ENCODE measurements around the gene DMD.

The DMD gene

DNA sequence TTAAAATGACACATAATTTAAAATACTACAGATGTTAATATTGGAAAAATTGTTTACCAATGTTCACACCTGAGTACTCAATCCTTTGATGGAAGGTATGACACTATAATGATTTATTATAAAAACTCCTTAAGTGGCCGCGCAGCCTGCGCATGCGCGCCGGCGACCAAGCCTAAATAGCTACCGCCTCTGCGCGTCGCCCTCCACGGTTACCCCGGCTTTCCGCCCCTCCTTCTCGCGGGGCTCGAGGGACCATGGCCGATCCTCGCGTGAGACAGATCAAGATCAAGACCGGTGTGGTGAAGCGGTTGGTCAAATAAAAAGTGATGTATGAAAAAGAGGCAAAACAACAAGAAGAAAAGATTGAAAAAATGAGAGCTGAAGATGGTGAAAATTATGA, 170.2 kb downstream of the DMD start:
- no peak for DNase-seq (ENCODE audit: low spot score)

GRCh38 chrX:33032700-33033099, 178.6 kb downstream of the DMD start:
- no peak for DNase-seq (ENCODE audit: low spot score)

GRCh38 chrX:33014949-33015348, 196.4 kb downstream of the DMD start:
- DNase-seq (ENCODE audit: low spot score), result no peak

DNA sequence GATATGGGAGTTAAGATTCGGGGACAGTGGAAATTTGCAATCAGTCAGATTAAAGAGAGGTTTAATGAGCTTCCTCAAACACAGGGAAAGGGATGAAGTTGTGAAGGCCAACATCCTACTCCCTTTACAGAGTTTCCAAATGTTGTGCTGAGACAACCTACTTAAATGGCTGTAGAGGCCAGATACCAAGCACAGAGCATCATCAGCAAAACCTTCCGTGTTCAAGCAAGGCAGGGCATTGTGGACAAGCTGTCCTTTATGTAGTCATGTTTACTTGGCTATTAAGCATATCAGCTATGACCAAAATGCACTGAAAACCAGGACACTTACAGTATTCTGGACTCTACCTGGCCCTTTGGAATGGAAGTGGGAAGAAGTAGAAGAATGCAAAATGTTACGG, 197.3 kb downstream of the DMD start:
- no peak for DNase-seq (ENCODE audit: low spot score)

GRCh38 chrX:33001107-33001506, 210.2 kb downstream of the DMD start:
- no peak for DNase-seq (ENCODE audit: low spot score)

GRCh38 chrX:32998776-32999175, 212.6 kb downstream of the DMD start:
- no peak for DNase-seq (ENCODE audit: low spot score)

DNA sequence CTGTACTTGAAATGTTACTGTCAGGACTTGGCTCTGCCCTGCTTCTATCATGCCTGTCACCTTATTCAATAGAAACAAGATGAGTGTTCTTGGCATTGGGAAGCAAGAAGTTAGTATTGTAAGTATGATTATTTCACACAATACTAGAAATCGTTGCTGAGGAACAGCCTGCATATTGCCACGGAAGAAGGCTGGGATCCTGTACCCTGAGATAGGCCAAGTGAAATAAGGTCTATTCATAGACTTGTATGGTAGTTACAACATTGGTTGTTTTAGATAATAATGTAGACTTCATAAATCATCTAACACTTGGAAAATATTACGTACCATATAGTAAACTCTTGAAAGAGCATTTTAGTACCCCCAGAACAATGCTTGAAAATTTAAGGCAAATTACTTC, 215.9 kb downstream of the DMD start:
- DNase-seq (ENCODE audit: low spot score), result no peak

GRCh38 chrX:32987142-32987541, 224.2 kb downstream of the DMD start:
- no peak for DNase-seq (ENCODE audit: low spot score)

DNA sequence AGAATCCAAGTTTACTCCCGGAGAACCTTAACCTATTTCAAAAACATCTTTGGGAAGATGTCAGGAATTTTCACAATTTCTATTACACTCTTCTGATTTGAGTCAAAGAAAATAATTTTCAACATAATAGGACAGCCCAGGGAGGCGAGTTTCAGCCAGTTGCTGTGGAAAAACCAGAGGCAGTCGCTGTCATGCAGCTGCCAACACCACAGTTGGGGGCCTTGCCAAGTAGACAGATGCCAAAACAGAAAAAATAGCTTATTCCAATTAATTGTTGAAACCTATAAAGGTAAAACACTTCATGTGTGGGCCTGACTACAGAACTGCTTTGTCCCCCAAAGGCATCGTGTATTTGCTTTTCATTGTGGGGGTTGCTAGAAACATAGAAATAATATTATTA, 225.8 kb downstream of the DMD start:
- DNase-seq (ENCODE audit: low spot score), result no peak

DNA sequence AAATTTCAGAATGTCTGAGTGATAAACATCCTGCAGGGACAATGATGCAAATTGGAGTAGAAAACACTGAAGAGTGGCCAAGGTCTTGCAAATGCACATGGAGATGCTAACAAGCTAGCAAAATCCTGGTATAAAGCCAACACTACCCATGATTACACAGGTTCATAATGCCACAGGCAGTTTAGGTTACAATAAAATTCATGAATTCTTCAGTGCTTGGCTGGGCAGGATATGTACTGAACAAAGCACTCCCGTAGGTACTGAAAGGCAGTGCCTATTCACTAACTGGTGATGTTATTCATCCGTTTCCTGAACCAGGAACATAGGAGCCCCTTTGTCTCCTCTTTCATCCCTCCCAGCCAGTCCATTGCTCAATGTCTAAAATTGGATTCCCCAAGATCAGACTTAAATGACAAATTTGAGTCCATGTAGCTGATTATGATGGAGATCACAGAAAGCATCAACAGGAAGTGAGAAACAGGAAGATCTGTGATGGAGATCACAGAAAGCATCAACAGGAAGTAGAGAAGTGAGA, 244.5 kb downstream of the DMD start:
- no peak for DNase-seq (ENCODE audit: low spot score)

DNA sequence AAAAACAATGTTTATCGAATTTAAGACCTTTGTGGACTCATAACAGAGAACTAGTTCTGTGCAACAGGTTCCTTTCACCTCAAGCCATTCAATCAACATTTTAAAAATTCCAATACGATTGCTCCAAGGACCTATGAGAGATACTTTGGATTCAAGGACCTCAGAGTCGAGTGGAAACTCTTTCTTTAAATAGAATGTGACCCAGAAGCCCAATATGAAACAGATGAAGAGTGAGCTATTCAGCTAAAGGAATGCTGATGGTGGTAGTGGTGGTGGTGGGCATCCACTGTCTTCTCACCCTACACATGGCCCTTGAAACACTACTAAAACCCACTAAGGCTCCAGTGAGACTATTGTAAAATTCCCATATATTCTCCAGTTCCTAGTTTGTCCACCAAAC, 257.2 kb downstream of the DMD start:
- DNase-seq (ENCODE audit: low spot score), result no peak

GRCh38 chrX:32948130-32948529, 263.2 kb downstream of the DMD start:
- DNase-seq (ENCODE audit: low spot score), result no peak

DNA sequence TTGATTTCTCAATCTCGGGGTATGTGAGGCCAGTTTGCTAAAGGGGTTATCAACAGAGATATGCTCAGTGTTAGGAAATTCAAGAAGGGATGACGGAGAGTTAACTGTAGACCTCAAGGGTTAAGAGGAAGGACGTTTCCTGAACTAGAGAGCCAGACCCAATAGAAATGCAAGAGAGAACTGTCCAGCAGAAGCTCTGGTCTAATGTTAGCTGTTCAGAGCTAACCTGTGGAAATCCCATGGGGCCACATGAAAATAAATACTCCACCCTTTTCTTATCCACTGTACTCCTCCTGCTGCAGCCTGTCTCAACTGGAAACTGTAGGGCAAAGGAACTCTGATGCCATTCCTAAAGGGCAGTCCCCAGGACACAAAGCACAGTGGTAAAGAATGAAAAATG, 274.3 kb downstream of the DMD start:
- DNase-seq (ENCODE audit: low spot score), result no peak

GRCh38 chrX:32933548-32933947, 277.8 kb downstream of the DMD start:
- no peak for DNase-seq (ENCODE audit: low spot score)

DNA sequence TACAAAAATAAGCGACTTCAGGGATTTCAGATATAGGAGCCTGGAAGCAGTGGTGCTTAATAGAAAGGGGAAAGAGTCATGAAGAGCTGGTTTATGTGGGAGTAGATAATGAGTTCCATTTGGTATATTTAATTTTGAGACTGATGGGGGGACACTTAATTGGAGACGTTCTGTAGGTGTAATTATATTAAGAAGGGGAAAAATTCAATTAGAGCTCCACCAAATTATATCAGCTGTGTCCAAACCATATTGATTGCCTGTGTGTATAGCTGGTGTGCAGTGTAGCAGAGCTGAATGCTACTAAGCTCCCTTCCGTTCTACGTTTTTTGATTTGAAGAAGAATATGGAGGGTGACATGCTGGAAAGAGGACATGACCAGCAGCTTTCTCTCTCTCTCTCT, 282.3 kb downstream of the DMD start:
- no peak for DNase-seq (ENCODE audit: low spot score)

DNA sequence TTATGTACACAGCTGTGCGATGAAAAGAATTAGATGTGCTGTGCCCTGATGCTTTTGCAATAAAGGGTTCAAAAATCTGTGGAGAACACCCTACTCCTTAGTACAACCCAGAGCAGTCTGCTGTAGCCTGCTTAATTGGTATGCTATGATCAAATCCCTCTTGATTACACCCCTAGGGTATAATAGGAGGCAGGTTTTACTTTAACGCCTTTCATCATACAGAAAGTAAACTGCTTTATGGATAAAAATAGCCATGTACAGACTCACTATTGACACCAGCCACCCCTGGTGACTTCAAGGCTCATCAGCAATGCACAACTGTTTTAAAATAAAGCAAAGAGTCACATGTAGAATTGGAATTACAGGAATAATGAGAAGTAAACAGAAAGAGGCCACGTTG, 315.3 kb downstream of the DMD start:
- DNase-seq (ENCODE audit: low spot score), result no peak

DNA sequence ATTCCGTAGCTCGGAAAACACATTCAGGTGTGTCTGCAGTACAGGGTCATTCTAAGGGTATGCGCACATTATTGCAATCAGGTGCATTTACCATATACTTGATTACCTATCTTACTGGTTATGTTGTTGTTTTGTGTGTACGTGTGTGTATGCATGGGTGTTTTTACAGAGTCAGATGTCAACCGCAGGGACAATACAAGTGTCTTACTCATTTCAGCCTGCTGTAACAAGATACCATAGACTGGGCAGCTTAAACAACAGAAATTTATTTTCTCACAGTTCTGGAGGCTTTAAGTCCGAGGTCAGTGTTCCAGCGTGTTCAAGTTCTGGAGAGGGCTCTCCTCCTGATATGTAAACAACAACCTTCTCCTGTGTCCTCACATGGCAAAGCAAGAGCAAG, 316.7 kb downstream of the DMD start:
- no peak for DNase-seq (ENCODE audit: low spot score)

DNA sequence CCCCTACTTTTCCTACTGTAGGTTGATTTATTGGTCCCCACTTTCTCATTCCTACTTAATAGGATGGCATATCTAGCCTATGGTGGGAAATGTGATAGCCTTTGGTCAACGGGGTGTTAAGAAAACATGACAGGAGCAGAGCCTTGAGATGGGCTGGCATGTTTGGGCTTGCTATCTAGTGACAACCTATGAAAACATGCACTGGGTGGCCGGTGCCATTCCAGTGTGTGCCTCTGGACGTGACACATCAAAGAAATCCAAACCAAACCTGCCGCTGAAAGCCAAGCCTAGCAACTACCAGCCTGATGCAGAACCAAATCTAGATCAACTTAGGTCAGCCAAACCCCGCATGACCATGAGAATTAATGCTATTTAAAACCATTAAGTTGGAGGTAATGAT, 317.6 kb downstream of the DMD start:
- no peak for DNase-seq (ENCODE audit: low spot score)

DNA sequence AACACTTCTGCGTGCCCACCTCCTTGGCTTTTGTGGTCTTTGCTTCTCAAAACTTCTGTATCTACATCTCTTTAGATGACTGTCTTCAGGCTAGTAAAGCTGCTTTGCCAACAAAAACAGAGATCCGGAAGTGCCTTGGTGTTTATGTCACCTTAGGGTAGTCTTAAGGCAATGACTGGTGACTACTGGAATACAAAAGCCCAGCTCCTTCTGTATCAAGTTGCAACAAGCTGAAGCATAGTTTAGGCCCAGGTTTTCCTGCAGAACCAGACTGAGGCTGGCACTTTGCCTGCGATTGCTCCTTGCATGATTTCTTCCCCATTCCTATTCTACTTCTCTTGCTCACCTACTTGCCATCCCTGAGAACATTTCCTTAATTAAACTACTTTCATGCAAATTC, 333.8 kb downstream of the DMD start:
- DNase-seq (ENCODE audit: low spot score), result no peak

GRCh38 chrX:32874839-32875238, 336.5 kb downstream of the DMD start:
- DNase-seq (ENCODE audit: low spot score), result no peak

DNA sequence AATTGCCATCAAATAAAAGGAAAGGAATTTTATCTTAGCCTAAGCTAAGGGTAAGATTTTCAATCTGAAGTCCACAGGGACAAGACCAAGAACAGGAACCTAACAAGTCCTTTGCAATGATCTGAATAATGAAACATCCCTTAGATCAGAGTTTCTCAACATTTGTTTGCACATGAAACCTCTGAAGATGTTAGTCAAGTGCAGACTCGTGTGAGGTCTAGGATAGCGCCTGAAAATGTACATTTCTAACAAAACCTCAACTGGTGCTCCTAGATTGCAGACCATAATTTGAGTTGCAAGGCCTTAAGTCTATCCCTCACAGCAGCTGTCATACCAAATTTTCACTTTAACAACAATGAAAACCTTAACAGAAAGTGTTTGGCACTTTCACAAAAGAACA, 337.6 kb downstream of the DMD start:
- no peak for DNase-seq (ENCODE audit: low spot score)

DNA sequence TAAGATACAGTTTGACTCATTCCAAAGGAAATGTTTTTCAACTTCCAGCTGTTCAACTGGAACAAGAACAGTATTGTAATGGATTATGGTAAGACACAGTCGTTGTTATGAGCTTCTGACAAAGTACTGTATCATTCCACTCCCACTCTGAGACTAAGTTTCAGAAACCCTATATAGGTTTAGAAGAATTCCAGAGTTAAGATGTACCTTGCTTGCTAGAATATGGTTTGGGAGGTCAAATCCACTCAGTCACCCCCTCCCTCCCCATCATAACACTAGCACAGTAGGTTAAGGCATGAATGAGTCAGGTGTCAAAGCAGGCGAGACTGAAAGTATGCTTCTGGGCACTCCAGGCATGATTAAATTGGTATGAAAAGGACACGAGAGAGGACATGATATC, 339.7 kb downstream of the DMD start:
- no peak for DNase-seq (ENCODE audit: low spot score)

DNA sequence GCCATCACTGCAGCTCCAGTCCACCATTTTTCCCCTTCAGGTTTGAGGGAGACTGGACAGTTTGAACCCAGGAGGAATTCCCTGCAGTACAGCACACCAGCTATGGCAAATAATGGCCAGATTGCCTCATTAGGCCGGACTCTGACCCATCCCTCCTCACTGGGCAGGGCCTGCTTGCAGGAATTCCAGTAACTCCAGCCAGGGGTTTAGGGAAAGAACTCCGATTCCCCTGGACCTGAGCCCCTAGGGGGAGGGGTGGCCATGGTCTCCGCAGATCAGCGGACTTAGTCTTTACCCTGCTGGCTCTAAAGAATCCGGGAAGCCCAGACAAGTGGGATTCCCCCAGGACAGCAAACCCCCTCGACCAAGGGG, 342.8 kb downstream of the DMD start:
- DNase-seq (ENCODE audit: low spot score), result no peak

DNA sequence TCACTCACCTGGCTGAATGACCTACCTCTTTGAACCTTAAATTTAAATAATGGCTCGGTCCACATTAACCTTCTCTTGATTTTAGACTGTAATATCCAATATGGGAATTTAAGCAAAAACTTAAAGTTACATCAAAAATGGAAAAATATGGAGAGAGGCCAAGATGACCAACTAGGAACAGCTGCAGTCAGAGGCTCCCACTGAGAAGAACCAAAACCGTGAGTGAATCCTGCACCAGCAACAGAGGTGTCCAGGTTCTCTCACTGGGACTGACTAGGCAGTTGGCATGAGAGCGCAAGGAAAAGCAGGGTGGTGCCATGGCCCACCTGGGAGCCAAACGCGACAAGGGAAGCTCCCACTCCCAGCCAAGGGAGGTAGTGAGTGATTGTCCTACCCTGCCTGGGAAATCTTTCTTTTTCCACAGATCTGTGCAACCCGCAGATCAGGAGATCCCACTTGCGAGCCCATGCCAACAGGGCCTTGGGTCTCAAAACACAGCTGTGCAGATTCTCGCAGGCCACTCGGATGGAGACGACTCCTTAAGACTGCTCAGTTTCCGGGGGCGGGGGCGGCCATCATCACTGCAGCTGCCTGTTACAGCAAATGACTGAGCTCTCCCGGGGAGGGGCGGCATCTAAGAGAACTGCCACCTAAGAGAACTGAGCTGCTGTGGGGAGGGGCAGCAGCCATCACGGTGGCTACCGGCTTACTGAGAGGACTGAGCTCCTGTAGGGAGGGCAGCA, 343.4 kb downstream of the DMD start:
- DNase-seq (ENCODE audit: low spot score), result no peak

DNA sequence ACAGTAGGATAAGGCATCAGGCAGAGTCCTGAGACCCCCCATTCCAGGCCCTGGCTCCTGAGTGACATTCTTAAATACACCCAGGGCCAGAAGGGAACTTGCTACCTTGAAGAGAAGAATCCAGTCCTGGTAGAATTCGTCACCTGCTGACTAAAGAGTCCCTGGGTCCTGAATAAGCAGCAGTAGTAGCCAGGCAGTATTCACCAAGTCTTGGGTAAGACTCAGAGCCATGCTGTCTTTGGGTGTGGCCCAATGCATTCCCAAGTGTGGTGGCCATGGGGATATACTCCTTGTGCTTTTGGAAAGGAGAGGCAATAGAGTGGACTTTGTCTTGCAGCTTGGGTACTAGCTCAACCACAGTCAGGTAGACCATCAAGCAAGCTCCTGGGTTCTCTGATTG, 359.1 kb downstream of the DMD start:
- DNase-seq (ENCODE audit: low spot score), result no peak

Measured in hematopoietic multipotent progenitor cell treated with erythropoietin and hydrocortisone succinate and interleukin-3 and kit ligand, for 15 days (in vitro differentiated cells).